Hepatocyte (in vitro differentiated cells): ENCODE measurements around the gene AKR1C8.

ENCODE experiments used
- EZH2 ChIP-seq: fragments of 200-600 bp; sonication (generic); IDR thresholded peaks from 2 replicates; pipeline ENCODE4 v1.6.1; 2016; ENCODE audit warnings: antibody characterized with exemption, mild to moderate bottlenecking, borderline replicate concordance
- EZH2phosphoT487 ChIP-seq: fragments of 200-600 bp; sonication (generic); IDR thresholded peaks from one replicate; pipeline ENCODE4 v1.6.1; 2018; ENCODE audit warnings: antibody characterized with exemption, mild to moderate bottlenecking, low read depth, moderate library complexity; ENCODE audit not compliant: unreplicated experiment, severe bottlenecking
- TF ChIP-seq, protein P1 (sequence below): fragments of 200-600 bp; sonication (generic); IDR thresholded peaks from 2 replicates; pipeline ENCODE4 v1.5.1; 2016; ENCODE audit warnings: antibody characterized with exemption, mild to moderate bottlenecking; ENCODE audit not compliant: poor library complexity

DNA sequence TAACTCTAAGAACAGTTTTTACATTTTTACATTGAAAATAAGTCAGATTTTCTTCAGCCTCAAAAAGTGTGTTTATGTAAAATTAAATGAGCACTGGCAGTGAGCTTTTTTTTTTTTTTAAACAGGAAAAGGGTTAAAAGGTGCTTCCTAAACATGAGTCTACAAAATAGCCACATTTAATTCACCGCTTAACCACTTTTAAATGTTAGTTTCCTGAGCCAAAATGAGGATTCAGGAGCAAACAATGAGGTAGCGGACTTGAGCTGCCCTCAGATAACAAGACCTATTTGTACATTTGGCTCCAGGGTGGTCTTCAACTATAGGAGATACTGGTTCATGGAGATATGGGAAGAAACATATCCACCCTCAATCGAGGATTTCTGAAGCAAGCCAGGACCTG, 67.9 kb downstream of the AKR1C8 start:
- TF ChIP-seq, protein P1, sequence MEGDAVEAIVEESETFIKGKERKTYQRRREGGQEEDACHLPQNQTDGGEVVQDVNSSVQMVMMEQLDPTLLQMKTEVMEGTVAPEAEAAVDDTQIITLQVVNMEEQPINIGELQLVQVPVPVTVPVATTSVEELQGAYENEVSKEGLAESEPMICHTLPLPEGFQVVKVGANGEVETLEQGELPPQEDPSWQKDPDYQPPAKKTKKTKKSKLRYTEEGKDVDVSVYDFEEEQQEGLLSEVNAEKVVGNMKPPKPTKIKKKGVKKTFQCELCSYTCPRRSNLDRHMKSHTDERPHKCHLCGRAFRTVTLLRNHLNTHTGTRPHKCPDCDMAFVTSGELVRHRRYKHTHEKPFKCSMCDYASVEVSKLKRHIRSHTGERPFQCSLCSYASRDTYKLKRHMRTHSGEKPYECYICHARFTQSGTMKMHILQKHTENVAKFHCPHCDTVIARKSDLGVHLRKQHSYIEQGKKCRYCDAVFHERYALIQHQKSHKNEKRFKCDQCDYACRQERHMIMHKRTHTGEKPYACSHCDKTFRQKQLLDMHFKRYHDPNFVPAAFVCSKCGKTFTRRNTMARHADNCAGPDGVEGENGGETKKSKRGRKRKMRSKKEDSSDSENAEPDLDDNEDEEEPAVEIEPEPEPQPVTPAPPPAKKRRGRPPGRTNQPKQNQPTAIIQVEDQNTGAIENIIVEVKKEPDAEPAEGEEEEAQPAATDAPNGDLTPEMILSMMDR: no peak
- TF ChIP-seq EZH2phosphoT487 (no peak), EZH2 (no peak)
